Endothelial cell of umbilical vein (primary cell): ENCODE results near the gene KCNF1. TPM values are rescaled to one million over a fixed set of nuclear protein-coding genes. Genes with fewer than 3 reads are reported as not detected.

Source experiments
- BruUV-seq: library from RNA; stranded (reverse); fragments of 400-500 nt; replicated peaks from 2 replicates; lab custom pipeline; 2021; lab: Mats Ljungman, UMichigan
- CTCF ChIA-PET: fragments of 300-600, 350-600 bp; sonication (Branson Sonifier 250); formaldehyde crosslinking; loops from one replicate; lab custom pipeline; 2021; ENCODE audit warnings: antibody characterized with exemption, inconsistent platforms; lab: Charles Lee
- POLR2A ChIA-PET: fragments of 300-600, 350-600 bp; sonication (Branson Sonifier 250); formaldehyde crosslinking; loops from one replicate; lab custom pipeline; 2021; ENCODE audit warnings: antibody characterized with exemption, inconsistent platforms; lab: Charles Lee
- DNase-seq: peaks from one replicate; pipeline ENCODE4 v3.0.0-alpha.2; 2011; ENCODE audit warnings: low read depth, low spot score
- FAIRE-seq: peaks from 2 replicates; lab custom pipeline; 2011; peaks lifted over from hg19 to GRCh38; lab: Jason Lieb, UNC
- H2AFZ ChIP-seq: 2 replicates; pipeline ENCODE4 v1.6.0; 2012; ENCODE audit warnings: low read depth, low read length, control low read depth, inconsistent platforms
- H3K27ac ChIP-seq: 2 replicates; pipeline ENCODE4 v1.5.1; 2011; ENCODE audit warnings: low read depth, mild to moderate bottlenecking, control low read depth, low read length, moderate library complexity; ENCODE audit not compliant: insufficient read depth
- H3K27me3 ChIP-seq, 2 experiments: 2 replicates each; pipeline versions ENCODE4 v1.6.0 to v1.6.1; 2011; ENCODE audit warnings: low read length in 2 of 2, mixed read lengths in 1 of 2; ENCODE audit not compliant: control insufficient read depth in 2 of 2, insufficient read depth in 2 of 2
- H3K36me3 ChIP-seq, 2 experiments: 2 replicates in 1 of 2; 3 replicates in 1 of 2; pipeline ENCODE4 v1.5.1; 2011; ENCODE audit warnings: low read length in 2 of 2, mild to moderate bottlenecking in 1 of 2, moderate library complexity in 1 of 2; ENCODE audit not compliant: control insufficient read depth in 2 of 2, insufficient read depth in 2 of 2; ENCODE audit errors: extremely low read depth in 1 of 2
- H3K4me1 ChIP-seq: 3 replicates; pipeline ENCODE4 v1.5.1; 2011; ENCODE audit warnings: mild to moderate bottlenecking, low read length; ENCODE audit not compliant: control insufficient read depth, insufficient read depth; ENCODE audit errors: extremely low read depth
- H3K4me2 ChIP-seq: 2 replicates; pipeline ENCODE4 v1.6.1; 2011; ENCODE audit warnings: low read length, control low read depth, mixed read lengths; ENCODE audit not compliant: insufficient read depth
- H3K4me3 ChIP-seq, 3 experiments: fragments of 200-600 bp in 1 of 3; sonication (generic), shearing (Covaris generic) in 1 of 3; replicated peaks in 1 of 3; 2 replicates each; pipeline ENCODE4 v1.5.1; 2011 to 2016; ENCODE audit warnings: control low read depth in 3 of 3, low read length in 3 of 3, mild to moderate bottlenecking in 2 of 3, inconsistent platforms in 1 of 3, low read depth in 1 of 3, moderate library complexity in 1 of 3; ENCODE audit not compliant: insufficient read depth in 1 of 3
- H3K79me2 ChIP-seq: 2 replicates; pipeline ENCODE4 v1.6.0; 2012; ENCODE audit warnings: low read length, inconsistent platforms; ENCODE audit not compliant: control insufficient read depth, insufficient read depth
- H3K9ac ChIP-seq: replicated peaks from 2 replicates; pipeline ENCODE3; 2011; ENCODE audit warnings: low read length, control low read depth; ENCODE audit not compliant: insufficient read depth; ENCODE audit errors: extremely low read depth
- H3K9me1 ChIP-seq: replicated peaks from 3 replicates; pipeline ENCODE4 v1.6.0; 2011; ENCODE audit warnings: mild to moderate bottlenecking, low read length; ENCODE audit not compliant: control insufficient read depth, insufficient read depth; ENCODE audit errors: extremely low read depth
- H3K9me3 ChIP-seq: replicated peaks from 2 replicates; pipeline ENCODE4 v1.5.1; 2012; ENCODE audit warnings: low read length, inconsistent platforms; ENCODE audit not compliant: control insufficient read depth, insufficient read depth
- H4K20me1 ChIP-seq: replicated peaks from 2 replicates; pipeline ENCODE3; 2011; ENCODE audit warnings: mild to moderate bottlenecking, low read length; ENCODE audit not compliant: control insufficient read depth, insufficient read depth; ENCODE audit errors: extremely low read depth
- GATA2 ChIP-seq: IDR thresholded peaks from 2 replicates; pipeline ENCODE4 v1.7.0; 2011; ENCODE audit warnings: low read depth, mild to moderate bottlenecking, moderate library complexity, mixed read lengths, low read length; ENCODE audit not compliant: insufficient read length, insufficient read depth
- POLR2AphosphoS5 ChIP-seq: IDR thresholded peaks from 2 replicates; pipeline ENCODE4 v1.6.1; 2012; ENCODE audit warnings: low read depth, mild to moderate bottlenecking, control low read depth, low read length, moderate library complexity; ENCODE audit not compliant: insufficient read depth
- dilution Hi-C: fragments of 300-500 bp; cut with MboI; formaldehyde crosslinking; loops from one replicate; pipeline ENCODE4 v1.15.0; 2019; ENCODE audit warnings: low sequenced_read_pairs; ENCODE audit not compliant: extremely low pct_ligation_motif_present
- intact Hi-C: fragments of 100-400 bp; cut with micrococcal nuclease; formaldehyde crosslinking; loops from one replicate; pipeline ENCODE4 v1.10.0; 2022
- polyA plus RNA-seq, 4 experiments: library from polyadenylated mRNA; depleted of rRNA in 3 of 4; stranded (reverse) in 3 of 4; unstranded in 1 of 4; fragments of >200 nt; gene quantifications; 2 replicates each; pipeline versions ENCODE4 v1.2.1 to v1.2.3, GENCODE V29; 2011 to 2012; ENCODE audit warnings: missing spikeins in 1 of 4
- total RNA-seq: library from RNA; stranded (reverse); gene quantifications from 2 replicates; pipeline ENCODE4 v1.2.3, GENCODE V29; 2021
- TF ChIP-seq, protein P1 (sequence below): IDR thresholded peaks from 2 replicates; pipeline ENCODE4 v1.6.1; 2011; ENCODE audit not compliant: insufficient read depth, insufficient read length

KCNF1 gene
- total and polyA plus RNA-seq, 2 donors (not counting 3 experiments of a cell fraction or from before 2014, with no cell fraction given) = 0.23 to 0.42 TPM

DNA sequence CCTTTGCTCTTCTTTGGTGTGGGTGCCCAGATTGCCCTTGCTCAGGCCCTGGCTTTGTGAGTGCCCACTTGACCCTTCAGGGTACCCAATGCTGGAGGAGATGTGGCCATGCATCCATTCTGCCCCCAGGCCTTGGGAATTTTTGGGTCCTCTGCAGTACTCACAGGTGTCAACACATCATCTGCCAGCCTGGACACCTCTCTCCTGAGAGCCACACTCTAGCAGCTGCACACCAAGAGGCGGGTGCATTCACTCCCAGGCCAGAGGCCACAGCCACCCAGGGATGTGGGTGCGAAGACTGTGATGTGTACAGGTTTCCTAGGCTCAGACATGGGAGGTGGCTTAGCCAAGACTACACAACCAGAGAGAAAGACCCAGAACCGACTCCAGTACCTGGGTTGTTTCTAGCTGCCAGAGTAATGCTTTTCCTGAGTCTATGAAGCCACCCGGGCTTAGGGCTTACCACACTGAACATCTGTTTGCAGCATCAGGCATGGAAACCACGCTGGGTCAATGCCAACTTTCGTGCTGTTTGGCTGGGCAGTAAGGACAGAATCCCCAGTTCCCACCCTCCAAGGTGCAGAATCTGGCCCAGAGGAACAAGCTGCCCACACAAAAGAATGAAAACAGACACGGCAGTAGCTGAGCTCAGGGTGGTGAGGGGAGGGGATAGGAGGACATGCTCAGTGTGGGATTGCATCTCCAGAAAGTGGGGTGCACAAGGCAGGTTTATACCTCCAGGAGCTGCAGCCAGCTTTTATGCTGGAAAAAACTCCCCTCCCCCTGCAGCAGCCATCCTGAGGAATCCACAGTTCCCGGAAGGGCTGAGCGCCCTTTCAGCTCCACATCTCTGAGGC, 40.1 kb downstream of the KCNF1 start:
- ChIA-PET POLR2A (no interaction called here), CTCF (interaction anchor here (1.4 kb wide), 1 partner anchor 119 kb away, joined by 3 read pairs; no protein-coding TSS in a partner anchor)
- Histone ChIP-seq H3K36me3 (no peaks in the 10 kb centered on the region), H3K9me3 (no peaks in the 10 kb centered on the region), H3K27me3 (no peaks in the 10 kb centered on the region), H3K27ac (no peak overlapping the region), H3K4me1 (no peaks in the 10 kb centered on the region), H3K9ac (no peak overlapping the region), H2AFZ (no peak overlapping the region), H3K79me2 (no peaks in the 10 kb centered on the region), H3K4me2 (no peak overlapping the region), H3K9me1 (no peaks in the 10 kb centered on the region), H3K4me3 (no peak overlapping the region), H4K20me1 (no peaks in the 10 kb centered on the region)
- no peak for DNase-seq
- intact Hi-C loops (no loop called here), dilution Hi-C loops (no loop called here)
- no peak for TF ChIP-seq GATA2
- no peak for FAIRE-seq
- no TSS peak for BruUV-seq

DNA sequence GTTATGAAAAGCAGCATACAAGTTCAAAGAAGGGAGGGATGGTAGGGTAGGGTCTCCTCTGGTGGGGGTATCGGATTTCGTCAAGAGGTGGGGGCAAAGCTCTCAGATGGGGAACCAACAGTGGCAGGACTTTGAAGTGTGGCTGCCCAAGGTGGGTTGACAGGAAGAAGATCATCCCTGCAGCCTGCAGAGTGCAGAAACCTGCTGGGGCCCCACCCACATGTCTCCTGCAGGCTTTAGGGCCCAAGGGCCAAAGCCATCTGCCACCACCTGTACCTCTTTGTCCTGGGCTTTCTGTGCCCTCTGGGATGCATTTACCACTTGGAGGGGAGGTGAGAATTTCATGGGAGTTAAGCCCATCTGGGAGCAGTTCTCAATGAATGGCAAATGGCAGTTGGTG, 42.7 kb downstream of the KCNF1 start:
- H3K9me3 ChIP-seq = no peaks in the 10 kb centered on the region
- H3K4me1 ChIP-seq = no peaks in the 10 kb centered on the region
- FAIRE-seq = no peak
- no peak overlapping the region for H3K4me3 ChIP-seq
- dilution Hi-C loops = no loop called here
- BruUV-seq = no TSS peak
- H3K4me2 ChIP-seq = no peak overlapping the region
- CTCF ChIA-PET = no interaction called here
- peaks cover 0 to 10% of the 10 kb centered on the region in 2 experiments for H3K27me3 ChIP-seq
- POLR2A ChIA-PET = no interaction called here
- no peaks in the 10 kb centered on the region for H3K9me1 ChIP-seq
- H2AFZ ChIP-seq = no peak overlapping the region
- no peak overlapping the region for H3K9ac ChIP-seq
- no peaks in the 10 kb centered on the region for H3K79me2 ChIP-seq
- H3K36me3 ChIP-seq = no peaks in the 10 kb centered on the region
- TF ChIP-seq POLR2AphosphoS5 = no peak
- TF ChIP-seq, protein P1, sequence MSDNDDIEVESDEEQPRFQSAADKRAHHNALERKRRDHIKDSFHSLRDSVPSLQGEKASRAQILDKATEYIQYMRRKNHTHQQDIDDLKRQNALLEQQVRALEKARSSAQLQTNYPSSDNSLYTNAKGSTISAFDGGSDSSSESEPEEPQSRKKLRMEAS = no peak
- no peaks in the 10 kb centered on the region for H4K20me1 ChIP-seq
- no peak for DNase-seq
- intact Hi-C loops = no loop called here
- no peak overlapping the region for H3K27ac ChIP-seq
